GM12878 (cell line): ENCODE measurements around the gene SLC39A1. TPM values are rescaled to one million over a fixed set of nuclear protein-coding genes. Genes with fewer than 3 reads are reported as not detected.

Source experiments
- ATF7 ChIP-seq: fragments of 450-650 bp; IDR thresholded peaks from 2 replicates; pipeline ENCODE4 v1.6.1; 2016; ENCODE audit warnings: low read depth, mild to moderate bottlenecking
- BCL11A ChIP-seq: IDR thresholded peaks from 2 replicates; pipeline ENCODE4 v1.6.1; 2011; ENCODE audit warnings: low read depth, low read length
- CHD4 ChIP-seq: fragments of 200-600 bp; sonication (generic); IDR thresholded peaks from 2 replicates; pipeline ENCODE4 v1.6.1; 2016; ENCODE audit warnings: mild to moderate bottlenecking
- E2F8 ChIP-seq: fragments of 450-650 bp; IDR thresholded peaks from 2 replicates; pipeline ENCODE4 v1.6.1; 2018; ENCODE audit warnings: mild to moderate bottlenecking, low read depth, moderate library complexity; ENCODE audit not compliant: partially characterized antibody
- EGR1 ChIP-seq, 2 experiments: IDR thresholded peaks; 1 replicate in 1 of 2; 2 replicates in 1 of 2; pipeline ENCODE4 v1.6.1; 2011 to 2012; ENCODE audit warnings: low read depth in 2 of 2, low read length in 2 of 2, borderline replicate concordance in 1 of 2, mild to moderate bottlenecking in 1 of 2, moderate library complexity in 1 of 2
- ELK1 ChIP-seq: IDR thresholded peaks from 2 replicates; pipeline ENCODE4 v1.6.1; 2012; ENCODE audit warnings: low read depth, low read length, improper control_type of control experiment
- JUNB ChIP-seq: IDR thresholded peaks from 2 replicates; pipeline ENCODE4 v1.6.1; 2016; ENCODE audit warnings: antibody characterized with exemption, mild to moderate bottlenecking
- KDM1A ChIP-seq: fragments of 200-600 bp; sonication (generic); IDR thresholded peaks from 2 replicates; pipeline ENCODE4 v1.6.1; 2016; ENCODE audit warnings: borderline replicate concordance
- MYB ChIP-seq: fragments of 150-350 bp; IDR thresholded peaks from 2 replicates; pipeline ENCODE4 v1.6.1; 2014; ENCODE audit warnings: mild to moderate bottlenecking, low read depth, low read length, borderline replicate concordance
- MYC ChIP-seq: IDR thresholded peaks from 2 replicates; pipeline ENCODE4 v1.6.1; 2011; ENCODE audit warnings: mild to moderate bottlenecking, low read length, moderate library complexity, inconsistent platforms; ENCODE audit not compliant: insufficient read depth, insufficient replicate concordance, insufficient read length, severe bottlenecking
- NBN ChIP-seq: fragments of 450-650 bp; IDR thresholded peaks from 2 replicates; pipeline ENCODE4 v1.6.1; 2016
- NFYA ChIP-seq: IDR thresholded peaks from 2 replicates; pipeline ENCODE4 v1.6.1; 2011; ENCODE audit warnings: low read depth, mild to moderate bottlenecking, low read length, improper control_type of control experiment, borderline replicate concordance
- PAX8 ChIP-seq: fragments of 450-650 bp; IDR thresholded peaks from 2 replicates; pipeline ENCODE4 v1.6.1; 2017; ENCODE audit warnings: mild to moderate bottlenecking, moderate library complexity
- PBX3 ChIP-seq: IDR thresholded peaks from 2 replicates; pipeline ENCODE4 v1.6.1; 2011; ENCODE audit warnings: mild to moderate bottlenecking, low read depth, low read length, moderate library complexity; ENCODE audit not compliant: insufficient replicate concordance
- SMC3 ChIP-seq: IDR thresholded peaks from 2 replicates; pipeline ENCODE4 v1.6.1; 2011; ENCODE audit warnings: low read length, improper control_type of control experiment, borderline replicate concordance
- STAT1 ChIP-seq: fragments of 450-650 bp; conservative IDR thresholded peaks from 2 replicates; pipeline ENCODE4 v1.6.1; 2014; ENCODE audit warnings: antibody characterized with exemption, mild to moderate bottlenecking
- TAF1 ChIP-seq: IDR thresholded peaks from 2 replicates; pipeline ENCODE4 v1.6.1; 2011; ENCODE audit warnings: mild to moderate bottlenecking, low read depth, low read length, borderline replicate concordance
- TCF7 ChIP-seq: IDR thresholded peaks from 2 replicates; pipeline ENCODE4 v1.6.1; 2014; ENCODE audit warnings: antibody characterized with exemption, borderline replicate concordance
- USF1 ChIP-seq: IDR thresholded peaks from 2 replicates; pipeline ENCODE4 v1.6.1; 2011; ENCODE audit warnings: borderline replicate concordance, low read depth, mild to moderate bottlenecking, moderate library complexity, mixed read lengths, low read length; ENCODE audit not compliant: insufficient read depth; ENCODE audit errors: extremely low read length
- ZBTB4 ChIP-seq: fragments of 450-650 bp; formaldehyde crosslinking; IDR thresholded peaks from 2 replicates; pipeline ENCODE4 v1.4.0; 2022; ENCODE audit warnings: mild to moderate bottlenecking, moderate library complexity
- polyA plus RNA-seq, 11 experiments: library from polyadenylated mRNA; depleted of rRNA in 4 of 11; unstranded in 6 of 11; stranded (reverse) in 5 of 11; fragments of >200 nt; fragmentation: Nextera tagmentation in 4 of 11; fragmentation: Illumina TruSeq in 1 of 11; extraction: Ambion mirVana in 4 of 11; extraction: Trizol in 1 of 11; gene quantifications; 1 replicate in 1 of 11; 2 replicates in 10 of 11; pipeline versions ENCODE4 v1.2.1 to v1.2.3, GENCODE V29; 2011 to 2016; ENCODE audit warnings: inconsistent platforms in 2 of 11, missing spikeins in 2 of 11, low read depth in 1 of 11
- total RNA-seq, 4 experiments: library from RNA; depleted of rRNA in 3 of 4; stranded (reverse); fragments of >200 nt in 3 of 4; fragmentation: Illumina TruSeq in 1 of 4; extraction: Trizol in 1 of 4; gene quantifications; 2 replicates each; pipeline versions ENCODE4 v1.2.1 to v1.2.3, GENCODE V29; 2013 to 2021

The SLC39A1 gene
- total and polyA plus RNA-seq, 10 of the 15 experiments (the other 5 are each of a cell fraction or from before 2014, with no cell fraction given) = 8.8 to 98.6 (median 72.4) TPM

GRCh38 chr1:153945795-153946621, 17.3 kb downstream of the SLC39A1 start (continued):
- no peak; the same call in 1 of the 2 replicates for TF ChIP-seq STAT1
- TF ChIP-seq PAX8 = no peak
- TF ChIP-seq SMC3 = 0 out of 2 replicates have a peak, but pooled peaks have one; percentile 3
- TF ChIP-seq TAF1 = peak; percentile 29; the same call in 1 of the 2 replicates
- TF ChIP-seq USF1 = peak; percentile 83
- no peak for TF ChIP-seq ZBTB4
- TF ChIP-seq EGR1 (IDR thresholded peaks at IDR 0.05; ENCODE audit: borderline replicate concordance in 1 of 2, low read depth in 2 of 2, low read length in 2 of 2) = peak in 1 of 2 experiments; percentile 85; a peak in 2 of 3 replicates
- TF ChIP-seq PBX3 = peak; percentile 78
- no peak for TF ChIP-seq KDM1A
- TF ChIP-seq NBN = no peak; the same call in 1 of the 2 replicates
- TF ChIP-seq TCF7 = no peak
- no peak for TF ChIP-seq JUNB
- TF ChIP-seq E2F8 = no peak
- peak; percentile 67 for TF ChIP-seq ELK1
- no peak for TF ChIP-seq NFYA
- no peak for TF ChIP-seq ATF7
- peak; percentile 94 for TF ChIP-seq BCL11A
- TF ChIP-seq CHD4 = no peak
- no peak for TF ChIP-seq MYC
- 0 out of 2 replicates have a peak, but pooled peaks have one; percentile 38 for TF ChIP-seq MYB
